Mucosa of gallbladder (tissue), 1 donor: ENCODE data around the gene C1orf115. TPM values are rescaled to one million over a fixed set of nuclear protein-coding genes. Genes with fewer than 3 reads are reported as not detected.
"Not testable (repeated sequence)": the region's sequence is repeated elsewhere in the genome, so short reads cannot be mapped to it uniquely, and the experiment has no call there.

ENCODE experiments used
- DNase-seq: peaks from one replicate; pipeline ENCODE4 v3.0.0-alpha.2; 2020; ENCODE audit warnings: low spot score
- total RNA-seq: library from RNA; stranded (reverse); gene quantifications from one replicate; pipeline ENCODE4 v1.2.1, GENCODE V29; 2021
- donor health status: DM: no; HTN: no; CAD: no.

The C1orf115 gene
- total RNA-seq, 1 donor from 2014 or later, result 28.3 TPM

DNA sequence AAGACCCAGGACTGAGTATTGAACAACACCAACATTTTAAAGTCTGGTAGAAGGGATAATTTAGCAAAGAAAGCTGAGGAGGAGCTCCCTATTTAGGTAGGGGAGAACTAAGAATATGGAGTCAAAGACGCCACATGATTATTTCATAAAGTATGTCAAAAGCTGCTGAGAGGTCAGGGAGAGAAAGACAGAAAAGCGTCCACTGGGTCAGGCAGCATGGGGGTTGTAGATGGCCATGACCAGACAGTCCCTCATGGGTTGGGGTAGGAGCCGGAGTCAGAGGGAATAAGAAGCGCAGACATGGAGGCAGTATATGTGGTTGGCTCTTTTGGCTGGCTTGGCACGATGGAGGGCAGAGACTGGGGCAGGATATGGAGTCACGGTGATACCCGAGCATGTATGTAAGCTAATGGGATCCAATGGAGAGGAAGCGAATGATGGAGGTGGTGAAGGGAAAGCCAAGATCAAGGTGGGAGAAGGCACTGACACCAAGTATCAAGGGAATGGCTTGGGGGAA, 4.8 kb downstream of the C1orf115 start:
- no peak for DNase-seq

DNA sequence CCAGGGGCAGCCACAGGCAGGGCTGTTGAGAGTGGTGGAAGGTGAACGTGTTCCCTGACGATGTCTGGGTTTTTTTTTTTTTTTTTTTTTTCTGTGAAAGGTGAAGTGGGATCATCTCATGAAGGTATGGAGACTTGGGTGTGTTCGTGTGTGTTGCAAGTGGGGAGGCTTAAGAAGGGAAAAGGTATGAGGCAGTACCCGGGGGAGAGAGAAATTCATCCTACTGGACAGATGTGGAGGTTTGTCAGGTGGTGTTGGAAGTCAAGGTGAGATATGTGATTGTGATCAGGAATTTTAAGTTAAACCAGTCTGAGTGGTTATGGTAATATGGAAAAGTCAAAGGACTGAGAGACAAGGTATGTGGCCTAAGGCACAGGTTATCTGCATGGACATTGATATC, 5.3 kb downstream of the C1orf115 start:
- DNase-seq, result no peak

- DNase-seq, result no peak
These were observed 6.2 kb downstream of the C1orf115 start for GRCh38 chr1:220696226-220696862.

GRCh38 chr1:220696863-220697231, 6.7 kb downstream of the C1orf115 start:
- DNase-seq, result no peak

- no peak for DNase-seq
These were observed 7.2 kb downstream of the C1orf115 start for GRCh38 chr1:220697326-220697725.

- DNase-seq, result no peak
These were observed 8.4 kb downstream of the C1orf115 start for GRCh38 chr1:220698607-220699016.

GRCh38 chr1:220699044-220699443, 8.9 kb downstream of the C1orf115 start:
- DNase-seq, result no peak

- DNase-seq, result no peak
These were observed 10.5 kb downstream of the C1orf115 start for GRCh38 chr1:220700556-220701179.

GRCh38 chr1:220701974-220702373, 11.8 kb downstream of the C1orf115 start:
- DNase-seq, result no peak

- DNase-seq, result no peak
These were observed 12.6 kb downstream of the C1orf115 start for GRCh38 chr1:220702733-220703270.

DNA sequence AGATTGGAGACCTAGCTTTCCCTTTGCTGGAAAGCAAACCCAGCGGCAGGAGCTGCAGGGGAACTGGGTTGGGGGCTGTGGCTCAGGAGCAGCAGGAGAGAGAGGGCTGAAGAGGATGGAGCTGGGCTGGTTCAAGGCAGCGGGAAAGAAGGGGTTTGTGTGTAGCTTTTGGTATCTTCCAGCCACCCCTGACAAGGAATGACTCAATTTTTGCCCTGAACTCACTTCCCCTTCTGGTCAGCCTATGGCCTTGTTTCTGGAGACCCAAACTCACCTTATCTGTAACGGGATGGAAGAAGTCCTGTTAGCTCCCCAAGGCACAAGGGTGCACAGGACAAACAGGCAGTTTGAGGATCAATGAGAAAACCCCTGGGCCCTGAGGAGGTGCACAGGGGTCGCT, 13.1 kb downstream of the C1orf115 start:
- no peak for DNase-seq

GRCh38 chr1:220705782-220706181, 15.6 kb downstream of the C1orf115 start:
- DNase-seq, result no peak

DNA sequence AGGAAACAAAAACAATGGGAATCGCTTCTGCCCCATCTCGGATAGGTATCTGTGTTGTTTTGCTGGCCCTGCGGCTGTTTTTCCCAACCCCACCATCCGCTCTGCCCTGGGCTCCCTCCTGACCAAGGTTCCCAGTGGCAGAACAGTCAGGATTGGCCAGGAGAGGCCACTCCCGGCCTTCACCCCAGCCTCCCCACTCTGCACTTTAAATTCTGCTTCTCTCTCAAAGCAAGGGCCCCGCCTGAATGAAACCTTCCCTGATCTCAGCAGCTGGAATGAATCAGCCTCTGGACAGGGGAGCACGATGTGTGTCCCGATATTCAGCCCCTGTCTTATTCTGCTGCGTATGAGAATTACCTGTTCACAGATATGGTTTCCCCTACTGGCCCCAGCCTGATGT, 16.3 kb downstream of the C1orf115 start:
- no peak for DNase-seq

GRCh38 chr1:220707160-220707559, 17.0 kb downstream of the C1orf115 start:
- DNase-seq, result no peak

- no peak for DNase-seq
These were observed 18.1 kb downstream of the C1orf115 start for GRCh38 chr1:220708244-220708643.

- no peak for DNase-seq
These were observed 19.0 kb downstream of the C1orf115 start for GRCh38 chr1:220708936-220709801.

DNA sequence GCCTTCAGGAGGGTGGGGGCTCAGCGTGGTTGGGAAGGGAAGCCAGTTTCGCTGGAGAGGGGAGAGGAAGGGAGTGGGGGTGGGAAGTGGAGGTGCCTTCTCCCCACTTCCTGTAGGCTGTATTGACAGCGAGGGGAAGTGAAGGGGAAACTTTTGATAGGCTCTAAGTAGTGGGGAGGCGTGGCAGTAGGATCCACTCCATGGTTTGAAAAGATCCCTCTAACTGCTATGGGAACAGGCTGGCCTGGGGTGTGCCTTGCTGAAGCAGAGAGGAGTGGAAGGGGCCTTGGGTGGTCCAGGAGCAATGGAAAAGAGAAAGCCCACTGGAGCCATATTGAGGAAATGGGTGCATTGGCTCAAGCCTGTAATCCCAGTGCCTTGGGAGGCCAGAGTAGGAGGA, 20.2 kb downstream of the C1orf115 start:
- no peak for DNase-seq

GRCh38 chr1:220711056-220711809, 21.1 kb downstream of the C1orf115 start:
- DNase-seq, result no peak

- not testable (repeated sequence) for DNase-seq
These were observed 25.8 kb downstream of the C1orf115 start for GRCh38 chr1:220715986-220716385.

DNA sequence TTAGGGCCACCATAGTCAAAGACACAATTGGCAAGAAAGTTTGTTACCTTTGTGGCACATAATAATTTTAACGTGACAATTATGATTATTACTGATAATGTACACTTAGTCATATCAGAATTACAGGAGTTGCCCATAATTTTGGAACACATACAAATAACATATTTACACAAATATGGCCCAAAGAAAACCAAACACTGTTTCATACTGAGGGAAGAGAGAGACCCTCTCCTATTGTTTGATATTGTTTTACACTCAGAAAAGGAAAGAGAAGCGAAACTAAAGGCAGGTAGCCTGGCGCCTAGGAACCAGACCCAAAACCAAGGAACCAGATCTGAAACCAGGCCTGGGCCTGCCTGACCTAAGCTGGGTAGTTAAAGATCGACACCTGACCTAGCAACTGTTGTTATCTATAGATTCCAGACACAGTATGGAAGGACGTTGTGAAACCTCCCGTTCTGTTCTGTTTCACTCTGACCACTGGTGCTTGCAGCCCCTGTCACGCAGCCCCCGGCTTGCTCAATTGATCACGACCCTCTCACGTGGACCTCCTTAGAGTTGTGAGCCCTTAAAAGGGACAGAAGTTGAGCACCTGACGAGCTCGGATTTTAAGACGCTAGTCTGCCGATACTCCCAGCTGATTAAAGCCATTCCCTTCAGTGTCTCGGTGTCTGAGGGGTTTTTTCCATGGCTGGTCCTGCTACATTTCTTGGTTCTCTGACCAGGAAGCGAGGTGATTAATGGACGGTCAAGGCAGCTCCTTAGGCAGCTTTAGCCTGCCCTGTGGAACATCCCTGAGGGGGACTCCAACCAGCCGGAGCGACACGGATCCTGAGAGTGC, 27.9 kb downstream of the C1orf115 start:
- no peak for DNase-seq

DNA sequence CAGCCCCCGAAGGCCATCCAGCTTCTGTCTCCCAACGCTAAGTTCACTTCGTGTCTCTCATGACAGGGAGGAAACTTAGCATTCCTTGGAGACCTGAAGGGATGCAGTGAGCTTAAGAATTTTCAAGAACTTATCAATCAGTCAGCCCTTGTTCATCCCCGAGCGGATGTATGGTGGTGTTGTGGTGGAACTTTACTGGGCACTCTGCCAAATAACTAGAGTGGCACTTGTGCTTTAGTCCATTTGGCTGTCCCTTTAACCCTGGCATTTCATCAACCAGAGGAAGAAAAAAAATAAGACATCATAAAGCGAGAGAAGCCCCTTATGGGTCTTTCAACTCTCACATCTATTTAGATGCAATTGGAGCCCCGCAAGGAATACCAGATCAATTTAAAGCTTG, 31.1 kb downstream of the C1orf115 start:
- DNase-seq, result not testable (repeated sequence)
